Muscle layer of colon (tissue), 2 donors: ENCODE data around the gene GRIN3A.
"Not testable (repeated sequence)": the region's sequence is repeated elsewhere in the genome, so short reads cannot be mapped to it uniquely, and the experiment has no call there.

ENCODE experiments used
- H3K27ac ChIP-seq: one replicate; pipeline ENCODE4 v1.7.0; 2013; ENCODE audit warnings: low read depth, mild to moderate bottlenecking, low read length, moderate library complexity
- H3K27me3 ChIP-seq, 2 donors: one replicate each; pipeline ENCODE4 v1.7.0; 2013; ENCODE audit warnings: low read length in 2 of 2, mild to moderate bottlenecking in 2 of 2; ENCODE audit not compliant: insufficient read depth in 2 of 2, control insufficient read depth in 1 of 2
- H3K36me3 ChIP-seq: one replicate; pipeline ENCODE4 v1.7.0; 2013; ENCODE audit warnings: mild to moderate bottlenecking, low read length; ENCODE audit not compliant: insufficient read depth
- H3K4me1 ChIP-seq: one replicate; pipeline ENCODE4 v1.7.0; 2013; ENCODE audit warnings: mild to moderate bottlenecking, low read length; ENCODE audit not compliant: insufficient read depth
- H3K4me3 ChIP-seq, 2 donors: one replicate each; pipeline ENCODE4 v1.7.0; 2013; ENCODE audit warnings: low read length in 2 of 2, low read depth in 1 of 2, mild to moderate bottlenecking in 1 of 2, moderate library complexity in 1 of 2
- H3K9ac ChIP-seq: one replicate; pipeline ENCODE4 v1.7.0; 2013; ENCODE audit warnings: low read length
- H3K9me3 ChIP-seq: one replicate; pipeline ENCODE4 v1.7.0; 2013; ENCODE audit warnings: mild to moderate bottlenecking, low read length
- donor health status: abdominal sarcoma.
- donor health status: Adenocarcinoma of cecum.

Gene GRIN3A

DNA sequence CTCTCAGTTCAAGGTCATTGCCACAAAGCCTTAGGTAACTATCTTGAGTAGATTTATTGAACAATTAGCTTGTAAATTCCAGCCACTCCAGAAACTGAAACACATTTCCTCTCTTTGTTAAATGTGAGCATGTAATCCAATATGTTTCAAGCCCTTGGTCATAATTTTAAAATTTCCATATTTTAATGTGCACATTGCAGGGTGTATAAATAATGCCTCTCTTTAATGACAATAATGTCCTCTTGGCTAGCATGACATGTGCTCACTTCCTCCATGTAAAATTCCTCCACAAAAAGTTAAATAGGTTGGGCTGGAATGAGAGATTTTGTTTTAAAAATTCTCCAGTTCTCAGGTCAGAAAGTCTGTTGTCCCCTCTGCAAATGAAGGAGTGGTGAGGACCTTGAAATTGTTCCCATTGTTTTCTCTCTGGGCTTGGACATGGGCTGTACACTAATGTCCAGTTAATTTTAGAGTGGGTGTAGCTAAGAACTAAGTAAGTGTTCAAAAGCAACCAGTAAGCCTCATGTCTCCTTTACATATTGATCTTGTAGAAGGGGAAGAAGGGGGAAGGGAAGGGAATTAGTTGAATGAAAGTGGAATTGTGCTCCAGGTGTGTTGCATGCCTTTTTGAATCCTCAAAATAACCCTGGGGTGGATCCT is 146.5 kb downstream of the GRIN3A start:
- no peaks in the 10 kb centered on the region for H3K4me1 ChIP-seq
- H3K27ac ChIP-seq = no peak overlapping the region
- H3K36me3 ChIP-seq = no peaks in the 10 kb centered on the region
- no peaks in the 10 kb centered on the region for H3K9me3 ChIP-seq
- H3K9ac ChIP-seq = no peak overlapping the region
- no peak overlapping the region for H3K4me3 ChIP-seq
- no peaks in the 10 kb centered on the region for H3K27me3 ChIP-seq

GRCh38 chr9:101590901-101591300 is 147.5 kb downstream of the GRIN3A start:
- no peaks in the 10 kb centered on the region for H3K9me3 ChIP-seq
- H3K9ac ChIP-seq = no peak overlapping the region
- no peaks in the 10 kb centered on the region for H3K27me3 ChIP-seq
- no peak overlapping the region for H3K4me3 ChIP-seq
- H3K27ac ChIP-seq = no peak overlapping the region
- no peaks in the 10 kb centered on the region for H3K4me1 ChIP-seq
- H3K36me3 ChIP-seq = no peaks in the 10 kb centered on the region

GRCh38 chr9:101590074-101590473 is 148.4 kb downstream of the GRIN3A start:
- not testable (repeated sequence) for H3K27me3 ChIP-seq, H3K36me3 ChIP-seq, H3K4me1 ChIP-seq, H3K9me3 ChIP-seq, H3K27ac ChIP-seq, H3K9ac ChIP-seq, H3K4me3 ChIP-seq

DNA sequence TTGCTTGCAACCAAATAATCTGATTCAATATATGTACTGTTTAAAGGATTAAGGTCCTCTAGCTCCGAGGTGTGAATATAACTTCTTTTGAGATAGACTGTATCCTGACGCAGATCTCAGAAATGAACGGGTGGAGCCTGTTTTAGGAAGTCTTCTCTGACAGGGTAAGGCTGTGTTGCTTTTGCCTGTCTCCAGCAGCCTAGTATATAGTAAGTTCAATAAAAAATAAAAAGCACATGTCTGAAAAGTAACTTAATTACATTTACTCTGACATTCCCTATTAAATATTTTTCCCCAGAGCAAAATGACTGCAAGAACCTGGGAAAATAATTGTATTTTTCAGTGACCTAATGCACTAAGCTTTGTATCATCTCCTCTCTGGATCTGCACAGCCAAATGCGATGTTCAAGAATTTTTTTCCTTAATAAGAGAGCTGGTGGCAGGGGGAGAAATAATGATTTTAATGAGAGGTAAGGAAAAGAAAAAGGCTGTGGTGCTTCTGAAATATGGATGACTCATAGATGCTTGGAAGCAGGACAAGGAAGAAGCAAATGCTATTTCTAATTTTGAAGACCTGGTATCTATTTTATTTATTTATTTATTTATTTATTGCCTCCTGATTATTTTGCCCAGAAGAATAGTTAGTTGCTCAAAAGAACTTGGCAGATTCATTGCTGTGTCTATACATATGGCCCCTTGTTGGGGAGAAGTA is 151.0 kb downstream of the GRIN3A start:
- Histone ChIP-seq H3K27ac (no peak overlapping the region), H3K9ac (no peak overlapping the region), H3K36me3 (no peaks in the 10 kb centered on the region)

GRCh38 chr9:101586651-101587050 is 151.8 kb downstream of the GRIN3A start:
- H3K36me3 ChIP-seq = no peaks in the 10 kb centered on the region
- no peak overlapping the region for H3K27ac ChIP-seq
- H3K4me3 ChIP-seq = no peak overlapping the region
- H3K27me3 ChIP-seq = no peaks in the 10 kb centered on the region
- no peak overlapping the region for H3K9ac ChIP-seq
- H3K9me3 ChIP-seq = no peaks in the 10 kb centered on the region
- H3K4me1 ChIP-seq = peaks cover 7% of the 10 kb centered on the region

More for the DNA sequence above, 151.0 kb downstream of the GRIN3A start:
- H3K9me3 ChIP-seq = no peaks in the 10 kb centered on the region
- H3K4me1 ChIP-seq = peaks cover under 1% of the 10 kb centered on the region
- H3K4me3 ChIP-seq = no peak overlapping the region
- H3K27me3 ChIP-seq = no peaks in the 10 kb centered on the region

DNA sequence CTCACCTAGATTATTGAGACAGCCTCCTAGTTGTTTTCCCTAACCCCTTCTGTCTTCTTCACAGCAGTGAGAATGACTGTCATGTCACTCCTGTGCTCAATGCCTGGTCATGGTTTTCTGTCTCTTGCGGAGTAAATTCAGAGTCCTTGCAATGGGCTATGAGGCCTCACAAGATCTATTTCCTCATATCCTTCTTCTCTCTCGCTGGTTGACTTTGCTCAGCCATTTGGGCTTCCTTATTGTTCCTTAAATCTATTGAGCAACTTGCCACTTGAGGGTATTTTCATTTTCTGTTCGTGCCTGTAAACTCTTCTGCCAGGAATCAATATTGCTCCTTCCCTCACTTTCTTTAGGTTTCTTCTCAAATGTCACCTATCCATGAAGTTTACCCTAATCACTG is 152.7 kb downstream of the GRIN3A start:
- Histone ChIP-seq H3K4me1 (peaks cover 7% of the 10 kb centered on the region), H3K27me3 (no peaks in the 10 kb centered on the region), H3K36me3 (no peaks in the 10 kb centered on the region), H3K9ac (no peak overlapping the region), H3K9me3 (no peaks in the 10 kb centered on the region), H3K4me3 (no peak overlapping the region), H3K27ac (no peak overlapping the region)

- no peak overlapping the region for H3K27ac ChIP-seq
- H3K27me3 ChIP-seq = no peaks in the 10 kb centered on the region
- no peaks in the 10 kb centered on the region for H3K9me3 ChIP-seq
- H3K4me3 ChIP-seq = no peak overlapping the region
- no peaks in the 10 kb centered on the region for H3K36me3 ChIP-seq
- H3K4me1 ChIP-seq = peaks cover 14% of the 10 kb centered on the region
- no peak overlapping the region for H3K9ac ChIP-seq
These were observed 155.9 kb downstream of the GRIN3A start for GRCh38 chr9:101582553-101582952.

- Histone ChIP-seq H3K36me3 (no peaks in the 10 kb centered on the region), H3K9ac (no peak overlapping the region), H3K4me1 (peaks cover 14% of the 10 kb centered on the region), H3K9me3 (no peaks in the 10 kb centered on the region), H3K27me3 (no peaks in the 10 kb centered on the region), H3K27ac (no peak overlapping the region), H3K4me3 (no peak overlapping the region)
These were observed 158.5 kb downstream of the GRIN3A start for GRCh38 chr9:101579711-101580545.

GRCh38 chr9:101578378-101578777 is 160.1 kb downstream of the GRIN3A start:
- Histone ChIP-seq H3K9me3 (no peaks in the 10 kb centered on the region), H3K36me3 (no peaks in the 10 kb centered on the region), H3K9ac (no peak overlapping the region), H3K27ac (no peak overlapping the region), H3K4me1 (peaks cover 14% of the 10 kb centered on the region), H3K4me3 (no peak overlapping the region), H3K27me3 (no peaks in the 10 kb centered on the region)

GRCh38 chr9:101574731-101575333 is 163.6 kb downstream of the GRIN3A start:
- Histone ChIP-seq H3K27me3 (no peaks in the 10 kb centered on the region), H3K4me1 (peaks cover 1% of the 10 kb centered on the region), H3K4me3 (no peak overlapping the region), H3K9me3 (no peaks in the 10 kb centered on the region), H3K36me3 (no peaks in the 10 kb centered on the region), H3K9ac (no peak overlapping the region), H3K27ac (no peak overlapping the region)

DNA sequence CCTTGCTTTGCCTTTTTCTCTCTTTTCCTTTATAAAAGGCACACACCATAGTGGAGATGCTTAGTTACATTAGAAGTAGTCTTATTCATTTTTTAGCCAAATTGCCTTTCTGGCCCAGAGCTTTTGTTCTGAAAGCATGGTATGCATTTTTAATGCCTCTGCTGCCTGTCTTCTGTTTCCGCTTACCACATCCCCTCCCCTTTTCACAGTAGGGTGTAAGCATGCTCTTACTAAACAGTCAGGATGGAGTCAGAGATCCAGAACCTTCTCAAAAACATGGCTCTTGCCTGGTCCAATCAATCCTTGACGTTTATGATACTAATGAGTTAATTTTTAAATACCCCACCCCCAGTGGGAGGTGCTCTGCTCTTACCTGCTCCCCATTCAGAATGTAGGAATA is 166.1 kb downstream of the GRIN3A start:
- Histone ChIP-seq H3K9ac (no peak overlapping the region), H3K4me1 (no peaks in the 10 kb centered on the region), H3K9me3 (no peaks in the 10 kb centered on the region), H3K27ac (no peak overlapping the region), H3K27me3 (no peaks in the 10 kb centered on the region), H3K36me3 (peaks cover 5% of the 10 kb centered on the region), H3K4me3 (no peak overlapping the region)
